Endothelial cell of umbilical vein (primary cell): ENCODE data around the gene XPNPEP1. TPM values are rescaled to one million over a fixed set of nuclear protein-coding genes. Genes with fewer than 3 reads are reported as not detected.

Source experiments
- BruUV-seq: library from RNA; stranded (reverse); fragments of 400-500 nt; replicated peaks from 2 replicates; lab custom pipeline; 2021; lab: Mats Ljungman, UMichigan
- CTCF ChIA-PET: fragments of 300-600, 350-600 bp; sonication (Branson Sonifier 250); formaldehyde crosslinking; loops from one replicate; lab custom pipeline; 2021; ENCODE audit warnings: antibody characterized with exemption, inconsistent platforms; lab: Charles Lee
- POLR2A ChIA-PET: fragments of 300-600, 350-600 bp; sonication (Branson Sonifier 250); formaldehyde crosslinking; loops from one replicate; lab custom pipeline; 2021; ENCODE audit warnings: antibody characterized with exemption, inconsistent platforms; lab: Charles Lee
- DNase-seq: peaks from one replicate; pipeline ENCODE4 v3.0.0-alpha.2; 2011; ENCODE audit warnings: low read depth, low spot score
- FAIRE-seq: peaks from 2 replicates; lab custom pipeline; 2011; peaks lifted over from hg19 to GRCh38; lab: Jason Lieb, UNC
- H2AFZ ChIP-seq: 2 replicates; pipeline ENCODE4 v1.6.0; 2012; ENCODE audit warnings: low read depth, low read length, control low read depth, inconsistent platforms
- H3K27ac ChIP-seq: 2 replicates; pipeline ENCODE4 v1.5.1; 2011; ENCODE audit warnings: low read depth, mild to moderate bottlenecking, control low read depth, low read length, moderate library complexity; ENCODE audit not compliant: insufficient read depth
- H3K27me3 ChIP-seq, 2 experiments: 2 replicates each; pipeline versions ENCODE4 v1.6.0 to v1.6.1; 2011; ENCODE audit warnings: low read length in 2 of 2, mixed read lengths in 1 of 2; ENCODE audit not compliant: control insufficient read depth in 2 of 2, insufficient read depth in 2 of 2
- H3K36me3 ChIP-seq, 2 experiments: 2 replicates in 1 of 2; 3 replicates in 1 of 2; pipeline ENCODE4 v1.5.1; 2011; ENCODE audit warnings: low read length in 2 of 2, mild to moderate bottlenecking in 1 of 2, moderate library complexity in 1 of 2; ENCODE audit not compliant: control insufficient read depth in 2 of 2, insufficient read depth in 2 of 2; ENCODE audit errors: extremely low read depth in 1 of 2
- H3K4me1 ChIP-seq: 3 replicates; pipeline ENCODE4 v1.5.1; 2011; ENCODE audit warnings: mild to moderate bottlenecking, low read length; ENCODE audit not compliant: control insufficient read depth, insufficient read depth; ENCODE audit errors: extremely low read depth
- H3K4me2 ChIP-seq: 2 replicates; pipeline ENCODE4 v1.6.1; 2011; ENCODE audit warnings: low read length, control low read depth, mixed read lengths; ENCODE audit not compliant: insufficient read depth
- H3K4me3 ChIP-seq, 3 experiments: fragments of 200-600 bp in 1 of 3; sonication (generic), shearing (Covaris generic) in 1 of 3; replicated peaks in 1 of 3; 2 replicates each; pipeline ENCODE4 v1.5.1; 2011 to 2016; ENCODE audit warnings: control low read depth in 3 of 3, low read length in 3 of 3, mild to moderate bottlenecking in 2 of 3, inconsistent platforms in 1 of 3, low read depth in 1 of 3, moderate library complexity in 1 of 3; ENCODE audit not compliant: insufficient read depth in 1 of 3
- H3K79me2 ChIP-seq: 2 replicates; pipeline ENCODE4 v1.6.0; 2012; ENCODE audit warnings: low read length, inconsistent platforms; ENCODE audit not compliant: control insufficient read depth, insufficient read depth
- H3K9ac ChIP-seq: replicated peaks from 2 replicates; pipeline ENCODE3; 2011; ENCODE audit warnings: low read length, control low read depth; ENCODE audit not compliant: insufficient read depth; ENCODE audit errors: extremely low read depth
- H3K9me1 ChIP-seq: replicated peaks from 3 replicates; pipeline ENCODE4 v1.6.0; 2011; ENCODE audit warnings: mild to moderate bottlenecking, low read length; ENCODE audit not compliant: control insufficient read depth, insufficient read depth; ENCODE audit errors: extremely low read depth
- H3K9me3 ChIP-seq: replicated peaks from 2 replicates; pipeline ENCODE4 v1.5.1; 2012; ENCODE audit warnings: low read length, inconsistent platforms; ENCODE audit not compliant: control insufficient read depth, insufficient read depth
- H4K20me1 ChIP-seq: replicated peaks from 2 replicates; pipeline ENCODE3; 2011; ENCODE audit warnings: mild to moderate bottlenecking, low read length; ENCODE audit not compliant: control insufficient read depth, insufficient read depth; ENCODE audit errors: extremely low read depth
- FOS ChIP-seq: IDR thresholded peaks from 2 replicates; pipeline ENCODE4 v1.6.1; 2011; ENCODE audit warnings: mild to moderate bottlenecking, low read length, moderate library complexity, borderline replicate concordance; ENCODE audit not compliant: insufficient read depth
- GATA2 ChIP-seq: IDR thresholded peaks from 2 replicates; pipeline ENCODE4 v1.7.0; 2011; ENCODE audit warnings: low read depth, mild to moderate bottlenecking, moderate library complexity, mixed read lengths, low read length; ENCODE audit not compliant: insufficient read length, insufficient read depth
- JUN ChIP-seq: IDR thresholded peaks from 2 replicates; pipeline ENCODE4 v1.6.1; 2011; ENCODE audit warnings: borderline replicate concordance, low read depth; ENCODE audit not compliant: insufficient read length, insufficient read depth
- MYC ChIP-seq: IDR thresholded peaks from one replicate; pipeline ENCODE4 v1.6.1; 2011; ENCODE audit warnings: mild to moderate bottlenecking, low read depth, low read length
- POLR2A ChIP-seq: IDR thresholded peaks from 2 replicates; pipeline ENCODE4 v1.6.1; 2012; ENCODE audit warnings: low read depth, mild to moderate bottlenecking, control low read depth, low read length
- POLR2AphosphoS5 ChIP-seq: IDR thresholded peaks from 2 replicates; pipeline ENCODE4 v1.6.1; 2012; ENCODE audit warnings: low read depth, mild to moderate bottlenecking, control low read depth, low read length, moderate library complexity; ENCODE audit not compliant: insufficient read depth
- dilution Hi-C: fragments of 300-500 bp; cut with MboI; formaldehyde crosslinking; loops from one replicate; pipeline ENCODE4 v1.15.0; 2019; ENCODE audit warnings: low sequenced_read_pairs; ENCODE audit not compliant: extremely low pct_ligation_motif_present
- intact Hi-C: fragments of 100-400 bp; cut with micrococcal nuclease; formaldehyde crosslinking; loops from one replicate; pipeline ENCODE4 v1.10.0; 2022
- polyA plus RNA-seq, 4 experiments: library from polyadenylated mRNA; depleted of rRNA in 3 of 4; stranded (reverse) in 3 of 4; unstranded in 1 of 4; fragments of >200 nt; gene quantifications; 2 replicates each; pipeline versions ENCODE4 v1.2.1 to v1.2.3, GENCODE V29; 2011 to 2012; ENCODE audit warnings: missing spikeins in 1 of 4
- total RNA-seq: library from RNA; stranded (reverse); gene quantifications from 2 replicates; pipeline ENCODE4 v1.2.3, GENCODE V29; 2021
- TF ChIP-seq, protein P1 (sequence below): IDR thresholded peaks from 2 replicates; pipeline ENCODE4 v1.6.1; 2011; ENCODE audit not compliant: insufficient read depth, insufficient read length
- TF ChIP-seq, protein P2 (sequence below), 2 donors: IDR thresholded peaks; 1 replicate in 1 of 2; 2 replicates in 1 of 2; pipeline ENCODE4 v1.5.1; 2011; ENCODE audit warnings: low read length in 2 of 2, mild to moderate bottlenecking in 2 of 2, moderate library complexity in 2 of 2, control low read depth in 1 of 2, inconsistent platforms in 1 of 2, low read depth in 1 of 2; ENCODE audit not compliant: insufficient read depth in 1 of 2; ENCODE audit errors: extremely low read depth in 1 of 2

XPNPEP1 gene
- total and polyA plus RNA-seq, 2 donors (not counting 3 experiments of a cell fraction or from before 2014, with no cell fraction given): 81.1 to 245 TPM

DNA sequence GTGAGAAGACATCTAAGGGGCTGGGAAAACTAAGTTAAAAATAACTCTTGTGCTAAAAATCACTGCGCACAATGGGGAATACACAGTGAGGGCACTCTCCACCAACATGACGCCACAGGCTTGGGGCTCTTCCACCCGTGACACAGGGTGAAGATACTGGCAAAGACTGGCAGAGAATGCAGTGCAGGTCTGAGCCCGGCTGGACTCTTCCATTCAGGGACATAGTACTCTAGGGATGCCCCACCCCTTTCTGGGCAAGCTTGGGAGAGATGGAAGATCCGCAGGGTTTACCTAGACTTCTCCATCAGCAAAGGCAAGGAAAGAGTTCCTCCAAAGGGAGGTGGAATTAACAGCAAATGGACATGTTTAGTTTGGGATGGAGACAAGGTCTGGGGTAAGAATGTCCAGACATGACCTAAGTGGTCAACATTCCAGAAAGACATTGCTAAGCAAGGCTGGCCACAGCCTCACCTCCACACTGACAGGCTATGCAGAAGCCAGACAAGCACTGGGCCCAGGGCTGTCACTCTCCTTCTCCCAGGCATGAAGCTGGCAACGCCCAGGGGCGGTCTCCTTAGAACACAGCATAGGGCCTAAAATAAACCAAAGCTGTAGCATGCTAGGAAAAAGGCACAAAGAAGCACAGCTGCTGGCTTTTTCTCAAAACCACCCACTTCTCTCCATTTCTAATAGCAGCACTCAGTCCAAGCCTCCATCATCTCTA lies 28.1 kb downstream of the XPNPEP1 start:
- FAIRE-seq (no peak), DNase-seq (no peak)
- BruUV-seq: no TSS peak
- Histone ChIP-seq H3K4me2 (no peak overlapping the region), H3K79me2 (peaks cover 8% of the 10 kb centered on the region), H3K9ac (no peak overlapping the region), H3K4me3 (no peak overlapping the region), H2AFZ (no peak overlapping the region), H3K4me1 (peaks cover 21% of the 10 kb centered on the region), H3K27ac (no peak overlapping the region), H3K27me3 (no peaks in the 10 kb centered on the region), H3K9me1 (no peaks in the 10 kb centered on the region), H4K20me1 (no peaks in the 10 kb centered on the region), H3K36me3 (peaks cover 0 to 10% of the 10 kb centered on the region in 2 experiments), H3K9me3 (no peaks in the 10 kb centered on the region)
- dilution Hi-C loops (loop anchor here (25.0 kb wide), 1 partner anchor 392 kb away; no protein-coding TSS in a partner anchor), intact Hi-C loops (no loop called here)
- TF ChIP-seq FOS (no peak), GATA2 (no peak), POLR2A (no peak), POLR2AphosphoS5 (no peak), MYC (no peak), JUN (no peak)
- TF ChIP-seq, protein P1, sequence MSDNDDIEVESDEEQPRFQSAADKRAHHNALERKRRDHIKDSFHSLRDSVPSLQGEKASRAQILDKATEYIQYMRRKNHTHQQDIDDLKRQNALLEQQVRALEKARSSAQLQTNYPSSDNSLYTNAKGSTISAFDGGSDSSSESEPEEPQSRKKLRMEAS: no peak
- TF ChIP-seq, protein P2, sequence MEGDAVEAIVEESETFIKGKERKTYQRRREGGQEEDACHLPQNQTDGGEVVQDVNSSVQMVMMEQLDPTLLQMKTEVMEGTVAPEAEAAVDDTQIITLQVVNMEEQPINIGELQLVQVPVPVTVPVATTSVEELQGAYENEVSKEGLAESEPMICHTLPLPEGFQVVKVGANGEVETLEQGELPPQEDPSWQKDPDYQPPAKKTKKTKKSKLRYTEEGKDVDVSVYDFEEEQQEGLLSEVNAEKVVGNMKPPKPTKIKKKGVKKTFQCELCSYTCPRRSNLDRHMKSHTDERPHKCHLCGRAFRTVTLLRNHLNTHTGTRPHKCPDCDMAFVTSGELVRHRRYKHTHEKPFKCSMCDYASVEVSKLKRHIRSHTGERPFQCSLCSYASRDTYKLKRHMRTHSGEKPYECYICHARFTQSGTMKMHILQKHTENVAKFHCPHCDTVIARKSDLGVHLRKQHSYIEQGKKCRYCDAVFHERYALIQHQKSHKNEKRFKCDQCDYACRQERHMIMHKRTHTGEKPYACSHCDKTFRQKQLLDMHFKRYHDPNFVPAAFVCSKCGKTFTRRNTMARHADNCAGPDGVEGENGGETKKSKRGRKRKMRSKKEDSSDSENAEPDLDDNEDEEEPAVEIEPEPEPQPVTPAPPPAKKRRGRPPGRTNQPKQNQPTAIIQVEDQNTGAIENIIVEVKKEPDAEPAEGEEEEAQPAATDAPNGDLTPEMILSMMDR (IDR thresholded peaks at IDR 0.05; ENCODE audit: extremely low read depth in 1 of 2, insufficient read depth in 1 of 2, low read depth in 1 of 2, low read length in 2 of 2): no peak
- ChIA-PET POLR2A (interaction anchor here (0.7 kb wide), 1 partner anchor 63 kb away, joined by 3 read pairs; no protein-coding TSS in a partner anchor), CTCF (interaction anchor here (0.5 to 7.0 kb wide), 8 partner anchors 10 to 246 kb away, joined by 3 to 68 read pairs (median 3); no protein-coding TSS in a partner anchor)
